NCI-H128 (cell line): ENCODE data around the gene PPFIBP1.
"Not testable (repeated sequence)": the region's sequence is repeated elsewhere in the genome, so short reads cannot be mapped to it uniquely, and the experiment has no call there.

ENCODE experiments used
- DNase-seq: peaks from one replicate; lab custom pipeline; 2025; ENCODE audit not compliant: unreplicated experiment; lab: John Stamatoyannopoulos, UW

Gene PPFIBP1

GRCh38 chr12:27541031-27541719 lies 17.2 kb downstream of the PPFIBP1 start:
- no peak for DNase-seq

GRCh38 chr12:27542628-27543027 lies 18.6 kb downstream of the PPFIBP1 start:
- no peak for DNase-seq

GRCh38 chr12:27544858-27545257 lies 20.9 kb downstream of the PPFIBP1 start:
- DNase-seq, result not testable (repeated sequence)

GRCh38 chr12:27545665-27546064 lies 21.7 kb downstream of the PPFIBP1 start:
- no peak for DNase-seq

- DNase-seq, result no peak
These were observed 23.6 kb downstream of the PPFIBP1 start for GRCh38 chr12:27547592-27547991.

GRCh38 chr12:27548301-27549199 lies 24.5 kb downstream of the PPFIBP1 start:
- no peak for DNase-seq

- DNase-seq, result no peak
These were observed 25.3 kb downstream of the PPFIBP1 start for GRCh38 chr12:27549236-27549800.

GRCh38 chr12:27549801-27550652 lies 26.0 kb downstream of the PPFIBP1 start:
- DNase-seq, result no peak

GRCh38 chr12:27550653-27550975 lies 26.6 kb downstream of the PPFIBP1 start:
- no peak for DNase-seq

GRCh38 chr12:27551172-27551840 lies 27.3 kb downstream of the PPFIBP1 start:
- no peak for DNase-seq

- DNase-seq, result no peak
These were observed 28.2 kb downstream of the PPFIBP1 start for GRCh38 chr12:27552235-27552634.

- no peak for DNase-seq
These were observed 29.0 kb downstream of the PPFIBP1 start for GRCh38 chr12:27552886-27553560.

- no peak for DNase-seq
These were observed 29.9 kb downstream of the PPFIBP1 start for GRCh38 chr12:27553941-27554340.

- DNase-seq, result no peak
These were observed 30.6 kb downstream of the PPFIBP1 start for GRCh38 chr12:27554421-27555186.

GRCh38 chr12:27555361-27555760 lies 31.4 kb downstream of the PPFIBP1 start:
- DNase-seq, result no peak

- no peak for DNase-seq
These were observed 32.1 kb downstream of the PPFIBP1 start for GRCh38 chr12:27555925-27556778.

GRCh38 chr12:27560126-27560525 lies 36.1 kb downstream of the PPFIBP1 start:
- no peak for DNase-seq
